ENCODE data around the gene GSX2.

Gene GSX2

DNA sequence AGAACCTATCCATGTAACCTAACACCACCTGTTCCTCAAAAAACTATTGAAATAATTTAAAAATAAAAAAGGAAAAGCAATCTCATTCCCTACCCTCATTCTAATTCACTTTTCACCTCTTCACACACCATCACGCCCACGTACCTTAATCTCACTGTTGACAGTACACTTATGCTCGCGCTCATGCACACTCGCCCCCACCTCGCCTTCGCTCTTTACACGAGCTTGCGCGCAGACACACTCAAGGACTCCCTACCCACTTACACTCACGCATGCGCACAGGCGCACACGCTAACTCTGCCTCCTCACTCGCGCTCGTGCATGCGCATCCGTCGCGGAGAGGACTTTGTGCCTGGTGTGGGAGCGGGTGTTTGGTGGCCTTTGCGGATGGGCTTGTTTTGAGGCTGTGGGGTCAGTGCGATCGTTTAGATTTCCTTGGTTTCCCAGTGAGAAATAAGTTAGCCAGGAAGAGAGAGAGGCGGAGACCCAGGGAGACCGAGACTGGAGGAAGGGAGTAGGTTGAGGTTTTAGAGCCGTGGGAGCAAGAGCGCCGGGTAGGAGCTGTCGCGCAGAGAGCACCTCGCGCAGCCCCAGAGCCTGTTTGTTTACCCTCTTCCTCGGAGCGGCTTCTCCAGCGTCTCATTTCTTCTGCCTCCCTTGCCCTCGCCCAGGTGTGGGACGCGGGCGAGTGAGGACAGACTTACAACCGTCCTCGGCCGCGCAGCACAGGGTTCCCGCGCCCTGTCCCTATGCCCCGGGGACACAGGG, 8.1 kb upstream of the GSX2 start:
- ChIA-PET POLR2A (no interaction called here), CTCF (interaction anchor here (0.6 to 1.2 kb wide), 2 partner anchors 33 to 125 kb away, joined by 3 to 5 read pairs; no protein-coding TSS in a partner anchor)
- Histone ChIP-seq H3K9me3 (ENCODE audit: control insufficient read depth, insufficient read depth, low read depth, low read length) (no peaks in the 10 kb centered on the region), H3K27ac (ENCODE audit: extremely low read depth, low read depth, low read length) (no peak overlapping the region; the same call in 1 of the 2 replicates), H3K4me3 (ENCODE audit: low read depth, low read length) (peak overlapping the region; percentile 41), H3K4me1 (ENCODE audit: control insufficient read depth, insufficient read depth, low read length) (no peaks in the 10 kb centered on the region), H3K36me3 (ENCODE audit: control insufficient read depth in 2 of 2, insufficient read depth in 1 of 2, low read length in 2 of 2) (no peaks in the 10 kb centered on the region)
- no peak for TF ChIP-seq ZNF791 (tag by site-specific recombination; IDR thresholded peaks at IDR 0.05)
- TF ChIP-seq SP3 (tag by site-specific recombination; IDR thresholded peaks at IDR 0.05), result no peak
- peak; percentile 72; the same call in 1 of the 2 replicates for TF ChIP-seq ZNF600 (tag by site-specific recombination; IDR thresholded peaks at IDR 0.05)
- TF ChIP-seq, protein P1, sequence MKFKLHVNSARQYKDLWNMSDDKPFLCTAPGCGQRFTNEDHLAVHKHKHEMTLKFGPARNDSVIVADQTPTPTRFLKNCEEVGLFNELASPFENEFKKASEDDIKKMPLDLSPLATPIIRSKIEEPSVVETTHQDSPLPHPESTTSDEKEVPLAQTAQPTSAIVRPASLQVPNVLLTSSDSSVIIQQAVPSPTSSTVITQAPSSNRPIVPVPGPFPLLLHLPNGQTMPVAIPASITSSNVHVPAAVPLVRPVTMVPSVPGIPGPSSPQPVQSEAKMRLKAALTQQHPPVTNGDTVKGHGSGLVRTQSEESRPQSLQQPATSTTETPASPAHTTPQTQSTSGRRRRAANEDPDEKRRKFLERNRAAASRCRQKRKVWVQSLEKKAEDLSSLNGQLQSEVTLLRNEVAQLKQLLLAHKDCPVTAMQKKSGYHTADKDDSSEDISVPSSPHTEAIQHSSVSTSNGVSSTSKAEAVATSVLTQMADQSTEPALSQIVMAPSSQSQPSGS (tag by site-specific recombination; IDR thresholded peaks at IDR 0.05; ENCODE audit: low read depth), result no peak
- TF ChIP-seq, protein P2, sequence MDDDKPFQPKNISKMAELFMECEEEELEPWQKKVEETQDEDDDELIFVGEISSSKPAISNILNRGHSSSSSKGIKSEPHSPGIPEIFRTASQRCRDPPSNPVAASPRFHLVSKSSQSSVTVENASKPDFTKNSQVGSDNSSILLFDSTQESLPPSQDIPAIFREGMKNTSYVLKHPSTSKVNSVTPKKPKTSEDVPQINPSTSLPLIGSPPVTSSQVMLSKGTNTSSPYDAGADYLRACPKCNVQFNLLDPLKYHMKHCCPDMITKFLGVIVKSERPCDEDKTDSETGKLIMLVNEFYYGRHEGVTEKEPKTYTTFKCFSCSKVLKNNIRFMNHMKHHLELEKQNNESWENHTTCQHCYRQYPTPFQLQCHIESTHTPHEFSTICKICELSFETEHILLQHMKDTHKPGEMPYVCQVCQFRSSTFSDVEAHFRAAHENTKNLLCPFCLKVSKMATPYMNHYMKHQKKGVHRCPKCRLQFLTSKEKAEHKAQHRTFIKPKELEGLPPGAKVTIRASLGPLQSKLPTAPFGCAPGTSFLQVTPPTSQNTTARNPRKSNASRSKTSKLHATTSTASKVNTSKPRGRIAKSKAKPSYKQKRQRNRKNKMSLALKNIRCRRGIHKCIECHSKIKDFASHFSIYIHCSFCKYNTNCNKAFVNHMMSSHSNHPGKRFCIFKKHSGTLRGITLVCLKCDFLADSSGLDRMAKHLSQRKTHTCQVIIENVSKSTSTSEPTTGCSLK (tag by site-specific recombination; IDR thresholded peaks at IDR 0.05), result no peak
- TF ChIP-seq ZFHX2 (tag by site-specific recombination; conservative IDR thresholded peaks at IDR 0.05), result peak; percentile 93
- TF ChIP-seq ZSCAN30 (tag by site-specific recombination; IDR thresholded peaks at IDR 0.05), result no peak
- no peak for TF ChIP-seq SETDB1 (IDR thresholded peaks at IDR 0.05; ENCODE audit: insufficient read length, low read length)
- peak; percentile 32; the same call in 1 of the 2 replicates for TF ChIP-seq ZFP37 (tag by site-specific recombination; IDR thresholded peaks at IDR 0.05)
- no peak for TF ChIP-seq ZNF701 (tag by site-specific recombination; IDR thresholded peaks at IDR 0.05)
- TF ChIP-seq, protein P3, sequence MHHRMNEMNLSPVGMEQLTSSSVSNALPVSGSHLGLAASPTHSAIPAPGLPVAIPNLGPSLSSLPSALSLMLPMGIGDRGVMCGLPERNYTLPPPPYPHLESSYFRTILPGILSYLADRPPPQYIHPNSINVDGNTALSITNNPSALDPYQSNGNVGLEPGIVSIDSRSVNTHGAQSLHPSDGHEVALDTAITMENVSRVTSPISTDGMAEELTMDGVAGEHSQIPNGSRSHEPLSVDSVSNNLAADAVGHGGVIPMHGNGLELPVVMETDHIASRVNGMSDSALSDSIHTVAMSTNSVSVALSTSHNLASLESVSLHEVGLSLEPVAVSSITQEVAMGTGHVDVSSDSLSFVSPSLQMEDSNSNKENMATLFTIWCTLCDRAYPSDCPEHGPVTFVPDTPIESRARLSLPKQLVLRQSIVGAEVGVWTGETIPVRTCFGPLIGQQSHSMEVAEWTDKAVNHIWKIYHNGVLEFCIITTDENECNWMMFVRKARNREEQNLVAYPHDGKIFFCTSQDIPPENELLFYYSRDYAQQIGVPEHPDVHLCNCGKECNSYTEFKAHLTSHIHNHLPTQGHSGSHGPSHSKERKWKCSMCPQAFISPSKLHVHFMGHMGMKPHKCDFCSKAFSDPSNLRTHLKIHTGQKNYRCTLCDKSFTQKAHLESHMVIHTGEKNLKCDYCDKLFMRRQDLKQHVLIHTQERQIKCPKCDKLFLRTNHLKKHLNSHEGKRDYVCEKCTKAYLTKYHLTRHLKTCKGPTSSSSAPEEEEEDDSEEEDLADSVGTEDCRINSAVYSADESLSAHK (tag by site-specific recombination; IDR thresholded peaks at IDR 0.05), result no peak
- no peak for TF ChIP-seq ZNF521 (tag by site-specific recombination; IDR thresholded peaks at IDR 0.05)
- TF ChIP-seq ZNF658 (tag by site-specific recombination; IDR thresholded peaks at IDR 0.05), result no peak
- TF ChIP-seq EGR2 (tag by site-specific recombination; IDR thresholded peaks at IDR 0.05; ENCODE audit: low read depth), result peak; percentile 90
- TF ChIP-seq, protein P4, sequence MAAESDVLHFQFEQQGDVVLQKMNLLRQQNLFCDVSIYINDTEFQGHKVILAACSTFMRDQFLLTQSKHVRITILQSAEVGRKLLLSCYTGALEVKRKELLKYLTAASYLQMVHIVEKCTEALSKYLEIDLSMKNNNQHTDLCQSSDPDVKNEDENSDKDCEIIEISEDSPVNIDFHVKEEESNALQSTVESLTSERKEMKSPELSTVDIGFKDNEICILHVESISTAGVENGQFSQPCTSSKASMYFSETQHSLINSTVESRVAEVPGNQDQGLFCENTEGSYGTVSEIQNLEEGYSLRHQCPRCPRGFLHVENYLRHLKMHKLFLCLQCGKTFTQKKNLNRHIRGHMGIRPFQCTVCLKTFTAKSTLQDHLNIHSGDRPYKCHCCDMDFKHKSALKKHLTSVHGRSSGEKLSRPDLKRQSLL (tag by site-specific recombination; IDR thresholded peaks at IDR 0.05), result peak; percentile 54; the same call in 1 of the 2 replicates
- TF ChIP-seq ZIC2 (tag by site-specific recombination; IDR thresholded peaks at IDR 0.05), result no peak
- no peak for TF ChIP-seq ZBTB7A (tag by site-specific recombination; IDR thresholded peaks at IDR 0.05; ENCODE audit: low read depth)
- no peak for TF ChIP-seq ZNF560 (tag by site-specific recombination; IDR thresholded peaks at IDR 0.05; ENCODE audit: borderline replicate concordance)
- TF ChIP-seq ZNF221 (tag by site-specific recombination; IDR thresholded peaks at IDR 0.05; ENCODE audit: borderline replicate concordance), result no peak
- no peak for TF ChIP-seq ZNF155 (tag by site-specific recombination; IDR thresholded peaks at IDR 0.05)
- TF ChIP-seq SP7 (tag by site-specific recombination; IDR thresholded peaks at IDR 0.05), result peak; percentile 52; the same call in 1 of the 2 replicates
- peak; percentile 22; the same call in 1 of the 2 replicates for TF ChIP-seq ZBTB20 (tag by site-specific recombination; IDR thresholded peaks at IDR 0.05)
- TF ChIP-seq, protein P5, sequence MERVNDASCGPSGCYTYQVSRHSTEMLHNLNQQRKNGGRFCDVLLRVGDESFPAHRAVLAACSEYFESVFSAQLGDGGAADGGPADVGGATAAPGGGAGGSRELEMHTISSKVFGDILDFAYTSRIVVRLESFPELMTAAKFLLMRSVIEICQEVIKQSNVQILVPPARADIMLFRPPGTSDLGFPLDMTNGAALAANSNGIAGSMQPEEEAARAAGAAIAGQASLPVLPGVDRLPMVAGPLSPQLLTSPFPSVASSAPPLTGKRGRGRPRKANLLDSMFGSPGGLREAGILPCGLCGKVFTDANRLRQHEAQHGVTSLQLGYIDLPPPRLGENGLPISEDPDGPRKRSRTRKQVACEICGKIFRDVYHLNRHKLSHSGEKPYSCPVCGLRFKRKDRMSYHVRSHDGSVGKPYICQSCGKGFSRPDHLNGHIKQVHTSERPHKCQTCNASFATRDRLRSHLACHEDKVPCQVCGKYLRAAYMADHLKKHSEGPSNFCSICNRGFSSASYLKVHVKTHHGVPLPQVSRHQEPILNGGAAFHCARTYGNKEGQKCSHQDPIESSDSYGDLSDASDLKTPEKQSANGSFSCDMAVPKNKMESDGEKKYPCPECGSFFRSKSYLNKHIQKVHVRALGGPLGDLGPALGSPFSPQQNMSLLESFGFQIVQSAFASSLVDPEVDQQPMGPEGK (tag by site-specific recombination; IDR thresholded peaks at IDR 0.05), result peak; percentile 23; the same call in 1 of the 2 replicates
- TF ChIP-seq, protein P6, sequence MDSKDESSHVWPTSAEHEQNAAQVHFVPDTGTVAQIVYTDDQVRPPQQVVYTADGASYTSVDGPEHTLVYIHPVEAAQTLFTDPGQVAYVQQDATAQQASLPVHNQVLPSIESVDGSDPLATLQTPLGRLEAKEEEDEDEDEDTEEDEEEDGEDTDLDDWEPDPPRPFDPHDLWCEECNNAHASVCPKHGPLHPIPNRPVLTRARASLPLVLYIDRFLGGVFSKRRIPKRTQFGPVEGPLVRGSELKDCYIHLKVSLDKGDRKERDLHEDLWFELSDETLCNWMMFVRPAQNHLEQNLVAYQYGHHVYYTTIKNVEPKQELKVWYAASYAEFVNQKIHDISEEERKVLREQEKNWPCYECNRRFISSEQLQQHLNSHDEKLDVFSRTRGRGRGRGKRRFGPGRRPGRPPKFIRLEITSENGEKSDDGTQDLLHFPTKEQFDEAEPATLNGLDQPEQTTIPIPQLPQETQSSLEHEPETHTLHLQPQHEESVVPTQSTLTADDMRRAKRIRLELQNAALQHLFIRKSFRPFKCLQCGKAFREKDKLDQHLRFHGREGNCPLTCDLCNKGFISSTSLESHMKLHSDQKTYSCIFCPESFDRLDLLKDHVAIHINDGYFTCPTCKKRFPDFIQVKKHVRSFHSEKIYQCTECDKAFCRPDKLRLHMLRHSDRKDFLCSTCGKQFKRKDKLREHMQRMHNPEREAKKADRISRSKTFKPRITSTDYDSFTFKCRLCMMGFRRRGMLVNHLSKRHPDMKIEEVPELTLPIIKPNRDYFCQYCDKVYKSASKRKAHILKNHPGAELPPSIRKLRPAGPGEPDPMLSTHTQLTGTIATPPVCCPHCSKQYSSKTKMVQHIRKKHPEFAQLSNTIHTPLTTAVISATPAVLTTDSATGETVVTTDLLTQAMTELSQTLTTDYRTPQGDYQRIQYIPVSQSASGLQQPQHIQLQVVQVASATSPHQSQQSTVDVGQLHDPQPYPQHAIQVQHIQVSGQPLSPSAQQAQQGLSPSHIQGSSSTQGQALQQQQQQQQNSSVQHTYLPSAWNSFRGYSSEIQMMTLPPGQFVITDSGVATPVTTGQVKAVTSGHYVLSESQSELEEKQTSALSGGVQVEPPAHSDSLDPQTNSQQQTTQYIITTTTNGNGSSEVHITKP (tag by site-specific recombination; IDR thresholded peaks at IDR 0.05), result no peak

All from HEK293 (cell line).